CD4-positive, alpha-beta T cell (primary cell): ENCODE data around the gene PNPLA7. TPM values are rescaled to one million over a fixed set of nuclear protein-coding genes. Genes with fewer than 3 reads are reported as not detected.
"Not testable (repeated sequence)": the region's sequence is repeated elsewhere in the genome, so short reads cannot be mapped to it uniquely, and the experiment has no call there.

Experiments
- ATAC-seq: fragments of 200-7000 bp; cut with Tn5 transposase; one replicate; pipeline ENCODE4 v1.10.0; 2022; ENCODE audit warnings: mild to moderate bottlenecking; ENCODE audit not compliant: poor library complexity
- CTCF ChIA-PET: fragments of 350-600 bp; sonication (Branson Sonifier 250); formaldehyde crosslinking; loops from one replicate; lab custom pipeline; 2021; ENCODE audit warnings: antibody characterized with exemption, inconsistent platforms; lab: Charles Lee
- POLR2A ChIA-PET: fragments of 350-600 bp; sonication (Branson Sonifier 250); formaldehyde crosslinking; loops from one replicate; lab custom pipeline; 2021; ENCODE audit warnings: antibody characterized with exemption, inconsistent platforms; lab: Charles Lee
- DNase-seq, 14 experiments: peaks; one replicate each; pipeline ENCODE4 v3.0.0-alpha.2; 2013 to 2020; ENCODE audit warnings: mixed read lengths in 2 of 14
- H3K27ac ChIP-seq, 2 donors: one replicate each; pipeline versions ENCODE4 v1.5.1 to v1.7.0; 2013; ENCODE audit warnings: low read length in 2 of 2, low read depth in 1 of 2, mild to moderate bottlenecking in 1 of 2
- H3K27me3 ChIP-seq, 2 experiments: 1 replicate in 1 of 2; 2 replicates in 1 of 2; pipeline versions ENCODE4 v1.6.1 to v1.7.0; 2013; ENCODE audit warnings: low read length in 2 of 2, control low read depth in 1 of 2, mild to moderate bottlenecking in 1 of 2, moderate library complexity in 1 of 2; ENCODE audit not compliant: insufficient read depth in 2 of 2, control insufficient read depth in 1 of 2
- H3K36me3 ChIP-seq: one replicate; pipeline ENCODE4 v1.6.1; 2013; ENCODE audit warnings: low read length, control low read depth; ENCODE audit not compliant: insufficient read depth
- H3K4me1 ChIP-seq: one replicate; pipeline ENCODE4 v1.6.1; 2013; ENCODE audit warnings: low read length, control low read depth; ENCODE audit not compliant: insufficient read depth
- H3K4me3 ChIP-seq: one replicate; pipeline ENCODE4 v1.5.1; 2013; ENCODE audit warnings: mild to moderate bottlenecking, low read length, moderate library complexity
- H3K9me3 ChIP-seq, 2 experiments: 1 replicate in 1 of 2; 2 replicates in 1 of 2; pipeline versions ENCODE4 v1.6.1 to v1.7.0; 2013; ENCODE audit warnings: low read length in 2 of 2, mild to moderate bottlenecking in 2 of 2, control low read depth in 1 of 2, moderate library complexity in 1 of 2; ENCODE audit not compliant: control insufficient read depth in 1 of 2, insufficient read depth in 1 of 2
- H3K27ac Mint-ChIP-seq: one replicate; pipeline ENCODE4 v1.8.0; 2020; ENCODE audit warnings: mixed read lengths
- H3K27me3 Mint-ChIP-seq: one replicate; pipeline ENCODE4 v1.8.0; 2021; ENCODE audit warnings: mixed read lengths
- H3K36me3 Mint-ChIP-seq: one replicate; pipeline ENCODE4 v1.8.0; 2021; ENCODE audit warnings: low read depth, mixed read lengths
- H3K4me1 Mint-ChIP-seq: one replicate; pipeline ENCODE4 v1.8.0; 2021; ENCODE audit warnings: low read depth, mixed read lengths
- H3K4me3 Mint-ChIP-seq: one replicate; pipeline ENCODE4 v1.8.0; 2020; ENCODE audit warnings: mild to moderate bottlenecking, mixed read lengths
- H3K9me3 Mint-ChIP-seq: one replicate; pipeline ENCODE4 v1.8.0; 2020; ENCODE audit warnings: mixed read lengths
- intact Hi-C, 2 experiments: fragments of 100-400 bp; cut with DNase I in 1 of 2; cut with micrococcal nuclease in 1 of 2; formaldehyde crosslinking; loops; one replicate each; pipeline versions ENCODE4 v1.15.1 to v1.9.0; 2023 to 2025; cut with DNase I, micrococcal nuclease
- total RNA-seq, 174 experiments: library from RNA in 2 of 174; stranded (reverse) in 2 of 174; gene quantifications; one replicate each; pipeline ENCODE4 v1.2.3 and lab custom pipeline; 2021 to 2026
- TF ChIP-seq, protein P1 (sequence below): fragments of 200-600 bp; IDR thresholded peaks from one replicate; pipeline ENCODE4 v1.8.0; 2022; ENCODE audit warnings: antibody characterized with exemption, mild to moderate bottlenecking

Gene PNPLA7
- total RNA-seq, 2 experiments from 2014 or later, result 7.8 to 8.4 TPM

DNA sequence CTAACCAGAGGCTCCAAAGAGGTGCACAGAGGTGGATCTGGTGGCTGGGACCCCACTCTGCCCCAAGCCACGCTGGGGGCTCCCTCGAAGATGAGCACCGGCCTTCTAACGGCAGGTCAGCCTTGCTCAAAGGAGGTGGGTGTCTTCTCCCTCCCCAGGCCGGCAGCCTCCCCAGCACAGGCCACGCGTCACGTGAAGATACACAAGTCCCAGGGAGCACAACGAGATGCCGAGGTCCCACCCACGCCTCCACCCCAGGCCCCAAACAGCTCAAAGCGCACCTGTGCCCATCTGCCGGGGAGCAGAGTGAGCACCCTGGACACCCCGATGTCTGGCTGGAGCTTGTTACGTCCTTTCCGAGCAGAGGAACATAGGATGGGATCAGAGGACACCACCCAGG, 12.1 kb downstream of the PNPLA7 start:
- Mint-ChIP-seq H3K36me3 (no peaks in the 10 kb centered on the region), H3K27ac (no peak overlapping the region), H3K9me3 (peaks cover 3% of the 10 kb centered on the region), H3K4me3 (no peak overlapping the region), H3K4me1 (peaks cover 25% of the 10 kb centered on the region), H3K27me3 (no peaks in the 10 kb centered on the region)
- intact Hi-C loops, result no loop called here
- peaks cover 0 to 12% of the 10 kb centered on the region in 2 experiments for H3K9me3 ChIP-seq
- CTCF ChIA-PET, result no interaction called here
- peak in 1 of 14 experiments; percentile 16 for DNase-seq
- POLR2A ChIA-PET, result no interaction called here
- no peak overlapping the region for H3K27ac ChIP-seq
- TF ChIP-seq, protein P1, sequence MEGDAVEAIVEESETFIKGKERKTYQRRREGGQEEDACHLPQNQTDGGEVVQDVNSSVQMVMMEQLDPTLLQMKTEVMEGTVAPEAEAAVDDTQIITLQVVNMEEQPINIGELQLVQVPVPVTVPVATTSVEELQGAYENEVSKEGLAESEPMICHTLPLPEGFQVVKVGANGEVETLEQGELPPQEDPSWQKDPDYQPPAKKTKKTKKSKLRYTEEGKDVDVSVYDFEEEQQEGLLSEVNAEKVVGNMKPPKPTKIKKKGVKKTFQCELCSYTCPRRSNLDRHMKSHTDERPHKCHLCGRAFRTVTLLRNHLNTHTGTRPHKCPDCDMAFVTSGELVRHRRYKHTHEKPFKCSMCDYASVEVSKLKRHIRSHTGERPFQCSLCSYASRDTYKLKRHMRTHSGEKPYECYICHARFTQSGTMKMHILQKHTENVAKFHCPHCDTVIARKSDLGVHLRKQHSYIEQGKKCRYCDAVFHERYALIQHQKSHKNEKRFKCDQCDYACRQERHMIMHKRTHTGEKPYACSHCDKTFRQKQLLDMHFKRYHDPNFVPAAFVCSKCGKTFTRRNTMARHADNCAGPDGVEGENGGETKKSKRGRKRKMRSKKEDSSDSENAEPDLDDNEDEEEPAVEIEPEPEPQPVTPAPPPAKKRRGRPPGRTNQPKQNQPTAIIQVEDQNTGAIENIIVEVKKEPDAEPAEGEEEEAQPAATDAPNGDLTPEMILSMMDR, result no peak
- no peaks in the 10 kb centered on the region for H3K27me3 ChIP-seq
- no peak for ATAC-seq
- peaks cover 25% of the 10 kb centered on the region for H3K4me1 ChIP-seq
- H3K4me3 ChIP-seq, result no peak overlapping the region
- H3K36me3 ChIP-seq, result no peaks in the 10 kb centered on the region

DNA sequence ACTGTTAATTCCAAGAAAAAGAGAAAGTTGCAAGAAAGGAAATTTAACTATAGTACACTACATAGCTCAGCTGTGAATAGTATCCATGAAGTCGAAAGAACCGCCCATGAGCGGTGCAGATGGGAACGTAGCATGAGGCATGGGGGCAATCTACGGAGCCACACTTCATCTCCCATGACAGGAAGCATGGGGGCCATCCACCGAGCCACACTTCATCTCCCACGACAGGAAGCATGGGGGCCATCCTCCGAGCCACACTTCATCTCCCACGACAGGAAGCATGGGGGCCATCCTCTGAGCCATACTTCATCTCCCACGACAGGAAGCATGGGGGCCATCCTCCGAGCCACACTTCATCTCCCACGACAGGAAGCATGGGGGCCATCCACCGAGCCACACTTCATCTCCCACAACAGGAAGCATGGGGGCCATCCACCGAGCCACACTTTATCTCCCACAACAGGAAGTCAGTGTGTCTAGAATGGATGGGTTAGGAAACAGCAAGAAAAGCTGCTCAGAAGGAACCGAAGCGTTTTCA, 13.5 kb downstream of the PNPLA7 start:
- H3K36me3 Mint-ChIP-seq, ATAC-seq, H3K27ac ChIP-seq, H3K36me3 ChIP-seq, H3K27me3 Mint-ChIP-seq, H3K4me3 Mint-ChIP-seq, CTCF ChIA-PET, intact Hi-C loops, H3K27me3 ChIP-seq, H3K27ac Mint-ChIP-seq, H3K9me3 Mint-ChIP-seq, H3K4me3 ChIP-seq: not testable (repeated sequence)
- DNase-seq, result peak in 3 of 14 experiments; percentile 13 to 54 (median 44)
- peaks cover 25% of the 10 kb centered on the region for H3K4me1 Mint-ChIP-seq
- Histone ChIP-seq H3K4me1 (peaks cover 25% of the 10 kb centered on the region), H3K9me3 (peaks cover 0 to 12% of the 10 kb centered on the region in 2 experiments)
- POLR2A ChIA-PET, result interaction anchor here (0.9 kb wide), 1 partner anchor 16 kb away, joined by 4 read pairs; the partner anchor contains the start of gene MRPL41

DNA sequence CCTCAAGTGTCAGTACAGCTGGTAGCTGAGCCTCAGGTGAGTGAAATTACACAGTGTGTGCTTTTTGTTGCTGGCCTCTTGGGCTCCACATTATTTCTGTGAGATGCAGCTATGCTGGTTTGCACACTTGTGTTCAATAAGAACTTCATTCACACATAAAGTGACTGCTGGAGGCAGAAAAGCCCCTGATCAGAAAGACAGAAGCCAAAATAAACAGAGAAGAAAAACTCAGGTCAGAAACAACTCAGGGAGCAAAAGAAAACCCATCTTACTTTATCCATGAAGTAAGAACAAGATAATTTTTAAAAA, 15.1 kb downstream of the PNPLA7 start:
- POLR2A ChIA-PET, result interaction anchor here (0.6 to 1.5 kb wide), 3 partner anchors 13 to 44 kb away, joined by 3 to 6 read pairs (median 4); partner anchors contain the start of genes DPH7 and MRPL41

More for the DNA sequence above, 15.1 kb downstream of the PNPLA7 start:
- H3K4me3 ChIP-seq, result no peak overlapping the region
- CTCF ChIA-PET, result interaction anchor here (0.9 to 1.1 kb wide), 3 partner anchors 14 to 43 kb away, joined by 4 to 5 read pairs (median 5); partner anchors contain the start of genes DPH7 and MRPL41
- peaks cover 3% of the 10 kb centered on the region for H3K9me3 Mint-ChIP-seq
- no peak overlapping the region for H3K4me3 Mint-ChIP-seq
- H3K9me3 ChIP-seq, result peaks cover 0 to 12% of the 10 kb centered on the region in 2 experiments
- no peaks in the 10 kb centered on the region for H3K36me3 ChIP-seq
- TF ChIP-seq, protein P1, result no peak
- intact Hi-C loops, result no loop called here
- H3K36me3 Mint-ChIP-seq, result no peaks in the 10 kb centered on the region
- H3K27me3 Mint-ChIP-seq, result no peaks in the 10 kb centered on the region
- no peaks in the 10 kb centered on the region for H3K27me3 ChIP-seq
- DNase-seq (no peak), ATAC-seq (no peak)
- peaks cover 25% of the 10 kb centered on the region for H3K4me1 Mint-ChIP-seq
- H3K27ac Mint-ChIP-seq, result peak overlapping the region; percentile 28
- no peak overlapping the region for H3K27ac ChIP-seq
- H3K4me1 ChIP-seq, result peaks cover 25% of the 10 kb centered on the region
